GM19240 (cell line): ENCODE data around the gene CSH2.
A peak's percentile ranks its signal among the peaks of the same experiment; 100 is the strongest.

ENCODE experiments used
- DNase-seq: peaks from one replicate; pipeline ENCODE4 v3.0.0; 2011; ENCODE audit warnings: low spot score; ENCODE audit not compliant: insufficient read length

CSH2 gene

GRCh38 chr17:63855185-63855584 is 18.3 kb downstream of the CSH2 start:
- no peak for DNase-seq

- DNase-seq, result no peak
These were observed 18.8 kb downstream of the CSH2 start for GRCh38 chr17:63854709-63855108.

- no peak for DNase-seq
These were observed 20.2 kb downstream of the CSH2 start for GRCh38 chr17:63853260-63853659.

GRCh38 chr17:63850401-63850800 is 23.1 kb downstream of the CSH2 start:
- no peak for DNase-seq

GRCh38 chr17:63848834-63849689 is 24.4 kb downstream of the CSH2 start:
- peak; percentile 79 for DNase-seq

- DNase-seq, result no peak
These were observed 25.8 kb downstream of the CSH2 start for GRCh38 chr17:63847525-63848249.

GRCh38 chr17:63845509-63845908 is 28.0 kb downstream of the CSH2 start:
- no peak for DNase-seq

- DNase-seq, result no peak
These were observed 29.4 kb downstream of the CSH2 start for GRCh38 chr17:63843910-63844677.

GRCh38 chr17:63843387-63843888 is 30.0 kb downstream of the CSH2 start:
- peak; percentile 53 for DNase-seq

GRCh38 chr17:63842540-63843386 is 30.7 kb downstream of the CSH2 start, which contains the start of gene SMARCD2:
Gene SMARCD2, minus strand, starts transcription at chr17:63842685. Its CDS starts 11 bp downstream, at chr17:63842674.
- peak; percentile 87 for DNase-seq

- no peak for DNase-seq
These were observed 31.3 kb downstream of the CSH2 start for GRCh38 chr17:63842173-63842539.

- DNase-seq, result no peak
These were observed 31.9 kb downstream of the CSH2 start for GRCh38 chr17:63841350-63842172.

GRCh38 chr17:63840591-63841349 is 32.7 kb downstream of the CSH2 start:
- DNase-seq, result no peak

- no peak for DNase-seq
These were observed 34.8 kb downstream of the CSH2 start for GRCh38 chr17:63838631-63839171.

- no peak for DNase-seq
These were observed 35.4 kb downstream of the CSH2 start for GRCh38 chr17:63837962-63838600.

- no peak for DNase-seq
These were observed 36.0 kb downstream of the CSH2 start for GRCh38 chr17:63837480-63837879.

GRCh38 chr17:63836811-63837210 is 36.7 kb downstream of the CSH2 start:
- DNase-seq, result no peak

GRCh38 chr17:63835167-63835720 is 38.2 kb downstream of the CSH2 start:
- DNase-seq, result no peak
